Endodermal cell (in vitro differentiated cells): Measurements from ENCODE around the gene RBFOX1. TPM values are rescaled to one million over a fixed set of nuclear protein-coding genes. Genes with fewer than 3 reads are reported as not detected.

ENCODE experiments used
- DNase-seq: peaks from one replicate; pipeline ENCODE4 v3.0.0-alpha.2; 2017
- H3K27ac ChIP-seq: 2 replicates; pipeline ENCODE4 v1.5.1; 2013; ENCODE audit warnings: mild to moderate bottlenecking, low read depth, low read length, moderate library complexity
- H3K27me3 ChIP-seq: 2 replicates; pipeline ENCODE4 v1.6.1; 2013; ENCODE audit warnings: mild to moderate bottlenecking, low read length, moderate library complexity; ENCODE audit not compliant: insufficient read depth, control insufficient read depth, poor library complexity, severe bottlenecking
- H3K36me3 ChIP-seq: 2 replicates; pipeline ENCODE4 v1.7.0; 2013; ENCODE audit warnings: mild to moderate bottlenecking, low read length, moderate library complexity; ENCODE audit not compliant: control insufficient read depth, insufficient read depth
- H3K4me1 ChIP-seq: one replicate; pipeline ENCODE4 v1.7.0; 2013; ENCODE audit warnings: low read length; ENCODE audit not compliant: control insufficient read depth, insufficient read depth
- H3K4me3 ChIP-seq: 2 replicates; pipeline ENCODE4 v1.5.1; 2013; ENCODE audit warnings: mild to moderate bottlenecking, low read length, moderate library complexity
- H3K9ac ChIP-seq: 2 replicates; pipeline ENCODE4 v1.6.1; 2013; ENCODE audit warnings: mild to moderate bottlenecking, low read length, moderate library complexity; ENCODE audit not compliant: poor library complexity, severe bottlenecking; ENCODE audit errors: extremely low read depth
- H3K9me3 ChIP-seq: 2 replicates; pipeline ENCODE4 v1.6.1; 2013; ENCODE audit warnings: mild to moderate bottlenecking, low read length, moderate library complexity; ENCODE audit not compliant: control insufficient read depth
- H3K27ac Mint-ChIP-seq: 2 replicates; pipeline ENCODE4 v1.8.0; 2020; ENCODE audit warnings: mixed read lengths
- H3K27me3 Mint-ChIP-seq: 2 replicates; pipeline ENCODE4 v1.8.0; 2021; ENCODE audit warnings: mild to moderate bottlenecking, mixed read lengths; ENCODE audit not compliant: insufficient read depth
- H3K36me3 Mint-ChIP-seq: 2 replicates; pipeline ENCODE4 v1.8.0; 2020; ENCODE audit warnings: low read depth, mixed read lengths
- H3K4me1 Mint-ChIP-seq: 2 replicates; pipeline ENCODE4 v1.8.0; 2020; ENCODE audit warnings: mixed read lengths
- H3K4me3 Mint-ChIP-seq: 2 replicates; pipeline ENCODE4 v1.8.0; 2020; ENCODE audit warnings: mild to moderate bottlenecking, moderate library complexity, mixed read lengths
- H3K9me3 Mint-ChIP-seq: 2 replicates; pipeline ENCODE4 v1.8.0; 2020; ENCODE audit warnings: mild to moderate bottlenecking, mixed read lengths
- CTCF ChIP-seq: fragments of 200-600 bp; sonication (generic); conservative IDR thresholded peaks from 2 replicates; pipeline ENCODE4 v1.5.0; 2021; ENCODE audit warnings: antibody characterized with exemption, mild to moderate bottlenecking
- WGBS, 2 experiments: methylation state at CpG; one replicate each; pipeline versions ENCODE4 v1.1.5 to v1.1.7; 2013; ENCODE audit warnings: missing lambda C conversion rate in 2 of 2, mixed read lengths in 1 of 2; ENCODE audit not compliant: insufficient coverage in 1 of 2, insufficient read length in 1 of 2; 5-methylcytosine and 5-hydroxymethylcytosine counted together
- total RNA-seq, 2 donors: library from RNA; stranded (reverse); fragmentation: NEBNext Ultra II Directional in 1 of 2; extraction: Animal tissue kit (Norgen Biotek cat#: 25700) in 1 of 2; gene quantifications; 2 replicates in 1 of 2; 3 replicates in 1 of 2; pipeline ENCODE4 v1.2.1, GENCODE V29; 2021

RBFOX1 gene
- total RNA-seq, 2 donors from 2014 or later: 2.6 to 2.7 TPM

- H3K4me3 ChIP-seq: no peak overlapping the region
- TF ChIP-seq CTCF: peak; percentile 66
- H3K9me3 ChIP-seq: no peaks in the 10 kb centered on the region
- Mint-ChIP-seq H3K27ac (no peak overlapping the region), H3K27me3 (peaks cover 17% of the 10 kb centered on the region), H3K9me3 (no peaks in the 10 kb centered on the region), H3K36me3 (no peaks in the 10 kb centered on the region), H3K4me3 (no peak overlapping the region), H3K4me1 (peaks cover 22% of the 10 kb centered on the region)
- 84 to 100% methylated on average over 1 of the region's 1 CpG for WGBS, 2 experiments
- H3K4me1 ChIP-seq: no peaks in the 10 kb centered on the region
- H3K27me3 ChIP-seq: peaks cover 45% of the 10 kb centered on the region
- no peak overlapping the region for H3K27ac ChIP-seq
- no peak overlapping the region for H3K9ac ChIP-seq
- DNase-seq: peak; percentile 84
- no peaks in the 10 kb centered on the region for H3K36me3 ChIP-seq
These were observed 356.6 kb downstream of the RBFOX1 start for GRCh38 chr16:7689234-7689633.

- H3K4me1 Mint-ChIP-seq: peaks cover 22% of the 10 kb centered on the region
- Histone ChIP-seq H3K4me3 (no peak overlapping the region), H3K36me3 (no peaks in the 10 kb centered on the region), H3K27me3 (peaks cover 26% of the 10 kb centered on the region), H3K9me3 (no peaks in the 10 kb centered on the region), H3K4me1 (no peaks in the 10 kb centered on the region), H3K27ac (no peak overlapping the region), H3K9ac (no peak overlapping the region)
- DNase-seq: no peak
- H3K4me3 Mint-ChIP-seq: no peak overlapping the region
- no peak for TF ChIP-seq CTCF
- H3K9me3 Mint-ChIP-seq: no peaks in the 10 kb centered on the region
- peaks cover 10% of the 10 kb centered on the region for H3K27me3 Mint-ChIP-seq
- no peaks in the 10 kb centered on the region for H3K36me3 Mint-ChIP-seq
- no peak overlapping the region for H3K27ac Mint-ChIP-seq
- 94 to 100% methylated on average over 2 to 4 of the region's 4 CpGs for WGBS, 2 experiments
These were observed 358.9 kb downstream of the RBFOX1 start for GRCh38 chr16:7691533-7691932.

GRCh38 chr16:7703672-7704071, 371.0 kb downstream of the RBFOX1 start:
- Mint-ChIP-seq H3K4me1 (no peaks in the 10 kb centered on the region), H3K4me3 (no peak overlapping the region), H3K9me3 (peaks cover 17% of the 10 kb centered on the region), H3K27ac (no peak overlapping the region), H3K27me3 (no peaks in the 10 kb centered on the region), H3K36me3 (no peaks in the 10 kb centered on the region)
- no peaks in the 10 kb centered on the region for H3K27me3 ChIP-seq
- H3K4me1 ChIP-seq: no peaks in the 10 kb centered on the region
- 93 to 97% methylated on average over 2 to 3 of the region's 3 CpGs for WGBS, 2 experiments
- no peak overlapping the region for H3K27ac ChIP-seq
- H3K9ac ChIP-seq: no peak overlapping the region
- no peak for DNase-seq
- H3K4me3 ChIP-seq: no peak overlapping the region
- no peaks in the 10 kb centered on the region for H3K36me3 ChIP-seq
- H3K9me3 ChIP-seq: no peaks in the 10 kb centered on the region
- no peak for TF ChIP-seq CTCF
